ENCODE results near the gene CRHR2.

The CRHR2 gene

DNA sequence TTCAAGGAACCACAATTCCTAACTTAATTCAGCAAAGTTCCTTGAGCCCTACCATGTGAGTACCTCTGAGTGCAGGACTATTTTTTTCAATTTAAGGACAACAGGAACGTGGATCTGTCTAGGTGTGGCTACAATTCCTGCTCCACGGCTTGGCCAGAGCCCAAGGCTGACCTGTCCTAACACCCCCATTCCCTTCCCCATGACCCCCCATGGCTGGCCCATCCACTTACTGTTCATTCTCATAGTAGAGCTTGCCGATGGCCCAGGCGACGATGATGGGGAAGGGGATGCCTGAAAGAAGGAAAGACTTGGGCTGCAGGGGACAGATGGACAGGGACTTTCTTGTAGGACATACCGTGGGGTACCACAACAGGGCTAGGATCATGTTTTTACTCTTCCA lies 20.3 kb downstream of the CRHR2 start:
- Histone ChIP-seq H3K36me3 (ENCODE audit: control insufficient read depth in 2 of 2, insufficient read depth in 1 of 2, low read length in 2 of 2) (no peaks in the 10 kb centered on the region), H3K4me1 (ENCODE audit: control insufficient read depth, insufficient read depth, low read length) (no peaks in the 10 kb centered on the region), H3K27ac (ENCODE audit: extremely low read depth, low read depth, low read length) (no peak overlapping the region), H3K4me3 (ENCODE audit: low read depth, low read length) (no peak overlapping the region), H3K9me3 (ENCODE audit: control insufficient read depth, insufficient read depth, low read depth, low read length) (no peaks in the 10 kb centered on the region)
- ChIA-PET CTCF (no interaction called here), POLR2A (no interaction called here)
- TF ChIP-seq ZNF138 (tag by site-specific recombination; IDR thresholded peaks at IDR 0.05; ENCODE audit: borderline replicate concordance) (no peak), ZNF221 (tag by site-specific recombination; IDR thresholded peaks at IDR 0.05; ENCODE audit: borderline replicate concordance) (no peak), EGR2 (tag by site-specific recombination; IDR thresholded peaks at IDR 0.05; ENCODE audit: low read depth) (no peak)
- TF ChIP-seq, protein P1, sequence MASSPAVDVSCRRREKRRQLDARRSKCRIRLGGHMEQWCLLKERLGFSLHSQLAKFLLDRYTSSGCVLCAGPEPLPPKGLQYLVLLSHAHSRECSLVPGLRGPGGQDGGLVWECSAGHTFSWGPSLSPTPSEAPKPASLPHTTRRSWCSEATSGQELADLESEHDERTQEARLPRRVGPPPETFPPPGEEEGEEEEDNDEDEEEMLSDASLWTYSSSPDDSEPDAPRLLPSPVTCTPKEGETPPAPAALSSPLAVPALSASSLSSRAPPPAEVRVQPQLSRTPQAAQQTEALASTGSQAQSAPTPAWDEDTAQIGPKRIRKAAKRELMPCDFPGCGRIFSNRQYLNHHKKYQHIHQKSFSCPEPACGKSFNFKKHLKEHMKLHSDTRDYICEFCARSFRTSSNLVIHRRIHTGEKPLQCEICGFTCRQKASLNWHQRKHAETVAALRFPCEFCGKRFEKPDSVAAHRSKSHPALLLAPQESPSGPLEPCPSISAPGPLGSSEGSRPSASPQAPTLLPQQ (tag by site-specific recombination; IDR thresholded peaks at IDR 0.05): no peak

DNA sequence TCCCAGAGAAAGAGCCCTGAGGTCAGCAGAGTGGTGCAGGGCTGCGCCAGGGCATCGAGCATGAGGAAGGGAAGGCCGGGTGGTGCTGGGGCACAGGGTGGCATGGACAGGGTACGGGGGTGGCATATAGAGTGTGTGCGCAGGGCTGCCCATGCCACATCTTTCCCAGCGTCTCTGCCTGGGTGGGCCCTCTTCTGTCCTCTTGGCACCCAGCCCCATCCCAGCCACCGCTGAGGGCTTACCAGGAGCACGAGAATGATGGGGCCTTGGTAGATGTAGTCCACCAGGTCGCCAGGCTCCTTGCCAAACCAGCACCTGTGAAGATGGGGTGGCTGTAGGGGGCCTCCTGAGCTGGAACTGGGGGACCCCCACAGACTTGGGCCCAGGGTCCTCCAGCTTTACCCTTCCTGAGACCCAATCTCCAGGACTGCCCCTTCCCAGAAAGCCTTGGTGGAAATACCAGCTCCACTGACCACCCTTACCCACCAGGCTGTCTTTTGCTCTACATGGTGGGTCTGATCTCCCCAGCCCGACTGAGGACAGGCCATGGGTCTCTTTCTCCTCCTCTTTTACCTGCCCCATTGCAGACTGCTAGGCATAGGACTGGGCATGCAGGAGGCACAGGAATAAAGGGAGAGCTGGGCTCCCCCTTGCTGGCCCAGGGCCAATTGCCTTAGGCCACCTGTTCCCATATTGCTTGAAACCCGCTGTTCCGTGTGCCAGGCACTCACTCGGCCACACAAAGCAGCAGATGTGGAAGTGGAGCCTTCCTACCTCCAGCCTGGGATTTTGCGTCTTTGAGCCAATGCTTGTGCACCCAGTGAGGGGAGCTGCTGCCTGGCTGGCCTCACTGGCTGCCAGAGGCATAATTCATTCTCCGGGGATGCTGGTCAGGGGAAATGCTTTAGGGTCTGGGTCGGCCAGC lies 21.7 kb downstream of the CRHR2 start:
- no peak for TF ChIP-seq ZNF24 (tag by site-specific recombination; IDR thresholded peaks at IDR 0.05)
- TF ChIP-seq ZNF624 (tag by site-specific recombination; IDR thresholded peaks at IDR 0.05): no peak
- TF ChIP-seq ZNF768 (tag by site-specific recombination; IDR thresholded peaks at IDR 0.05): no peak
- no peak for TF ChIP-seq ZNF549 (tag by site-specific recombination; IDR thresholded peaks at IDR 0.05)
- no peak for TF ChIP-seq ZNF548 (tag by site-specific recombination; IDR thresholded peaks at IDR 0.05)
- TF ChIP-seq ZNF266 (tag by site-specific recombination; IDR thresholded peaks at IDR 0.05; ENCODE audit: low read depth): no peak
- no peak for TF ChIP-seq TCF7L2 (IDR thresholded peaks at IDR 0.05; ENCODE audit: borderline replicate concordance, low read depth, low read length)
- TF ChIP-seq ZNF600 (tag by site-specific recombination; IDR thresholded peaks at IDR 0.05): no peak
- TF ChIP-seq ZBTB7A (tag by site-specific recombination; IDR thresholded peaks at IDR 0.05; ENCODE audit: low read depth): no peak
- no peak for TF ChIP-seq ZNF221 (tag by site-specific recombination; IDR thresholded peaks at IDR 0.05; ENCODE audit: borderline replicate concordance)
- TF ChIP-seq ZNF19 (tag by site-specific recombination; IDR thresholded peaks at IDR 0.05; ENCODE audit: low read depth): no peak
- TF ChIP-seq ZIC2 (tag by site-specific recombination; IDR thresholded peaks at IDR 0.05): no peak
- TF ChIP-seq, protein P2, sequence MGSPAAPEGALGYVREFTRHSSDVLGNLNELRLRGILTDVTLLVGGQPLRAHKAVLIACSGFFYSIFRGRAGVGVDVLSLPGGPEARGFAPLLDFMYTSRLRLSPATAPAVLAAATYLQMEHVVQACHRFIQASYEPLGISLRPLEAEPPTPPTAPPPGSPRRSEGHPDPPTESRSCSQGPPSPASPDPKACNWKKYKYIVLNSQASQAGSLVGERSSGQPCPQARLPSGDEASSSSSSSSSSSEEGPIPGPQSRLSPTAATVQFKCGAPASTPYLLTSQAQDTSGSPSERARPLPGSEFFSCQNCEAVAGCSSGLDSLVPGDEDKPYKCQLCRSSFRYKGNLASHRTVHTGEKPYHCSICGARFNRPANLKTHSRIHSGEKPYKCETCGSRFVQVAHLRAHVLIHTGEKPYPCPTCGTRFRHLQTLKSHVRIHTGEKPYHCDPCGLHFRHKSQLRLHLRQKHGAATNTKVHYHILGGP (tag by site-specific recombination; IDR thresholded peaks at IDR 0.05): no peak
- H3K9me3 ChIP-seq (ENCODE audit: control insufficient read depth, insufficient read depth, low read depth, low read length): no peaks in the 10 kb centered on the region
- H3K4me3 ChIP-seq (ENCODE audit: low read depth, low read length): no peak overlapping the region
- H3K4me1 ChIP-seq (ENCODE audit: control insufficient read depth, insufficient read depth, low read length): no peaks in the 10 kb centered on the region
- H3K27ac ChIP-seq (ENCODE audit: extremely low read depth, low read depth, low read length): no peak overlapping the region
- H3K36me3 ChIP-seq (ENCODE audit: control insufficient read depth in 2 of 2, insufficient read depth in 1 of 2, low read length in 2 of 2): no peaks in the 10 kb centered on the region
- CTCF ChIA-PET: no interaction called here
- POLR2A ChIA-PET: no interaction called here

DNA sequence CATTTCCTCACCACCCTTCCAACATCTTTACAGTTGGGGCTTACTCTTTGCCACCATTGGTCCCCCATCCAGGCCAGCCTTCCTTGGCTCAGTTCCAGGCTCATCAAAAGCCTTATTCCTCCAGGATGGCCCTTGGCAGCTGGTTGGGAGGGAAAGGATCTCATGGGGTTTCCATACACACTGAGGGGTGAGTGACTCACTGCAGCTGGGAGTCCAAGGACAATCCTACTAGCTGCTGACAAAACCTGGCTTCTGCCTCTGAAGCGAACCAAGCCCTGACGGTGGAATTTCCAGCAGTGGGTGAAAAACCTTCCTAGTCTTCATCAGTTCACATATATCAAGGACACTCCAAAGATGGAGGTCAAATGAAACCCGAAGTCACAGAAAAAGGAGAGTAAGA lies 22.9 kb downstream of the CRHR2 start:
- H3K27ac ChIP-seq (ENCODE audit: extremely low read depth, low read depth, low read length): no peak overlapping the region
- no peak overlapping the region for H3K4me3 ChIP-seq (ENCODE audit: low read depth, low read length)
- no peaks in the 10 kb centered on the region for H3K9me3 ChIP-seq (ENCODE audit: control insufficient read depth, insufficient read depth, low read depth, low read length)
- CTCF ChIA-PET: interaction anchor here (0.6 to 1.0 kb wide), 2 partner anchors 27 to 691 kb away, joined by 3 to 6 read pairs; no protein-coding TSS in a partner anchor
- H3K4me1 ChIP-seq (ENCODE audit: control insufficient read depth, insufficient read depth, low read length): no peaks in the 10 kb centered on the region
- no peaks in the 10 kb centered on the region for H3K36me3 ChIP-seq (ENCODE audit: control insufficient read depth in 2 of 2, insufficient read depth in 1 of 2, low read length in 2 of 2)
- POLR2A ChIA-PET: interaction anchor here (0.7 kb wide), 1 partner anchor 32 kb away, joined by 4 read pairs; no protein-coding TSS in a partner anchor
- no peak for TF ChIP-seq ZBTB7A (tag by site-specific recombination; IDR thresholded peaks at IDR 0.05; ENCODE audit: low read depth)
- TF ChIP-seq ZBTB20 (tag by site-specific recombination; IDR thresholded peaks at IDR 0.05): no peak
- no peak for TF ChIP-seq ZNF433 (tag by site-specific recombination; IDR thresholded peaks at IDR 0.05; ENCODE audit: low read depth)
- TF ChIP-seq MZF1 (tag by site-specific recombination; IDR thresholded peaks at IDR 0.05; ENCODE audit: borderline replicate concordance): no peak
- TF ChIP-seq ZFP69B (tag by site-specific recombination; IDR thresholded peaks at IDR 0.05): no peak
- no peak for TF ChIP-seq ZNF2 (tag by site-specific recombination; IDR thresholded peaks at IDR 0.05)
- TF ChIP-seq SALL2 (tag by site-specific recombination; IDR thresholded peaks at IDR 0.05; ENCODE audit: borderline replicate concordance): no peak
- no peak for TF ChIP-seq ZNF555 (tag by site-specific recombination; conservative IDR thresholded peaks at IDR 0.05)
- TF ChIP-seq, protein P3, sequence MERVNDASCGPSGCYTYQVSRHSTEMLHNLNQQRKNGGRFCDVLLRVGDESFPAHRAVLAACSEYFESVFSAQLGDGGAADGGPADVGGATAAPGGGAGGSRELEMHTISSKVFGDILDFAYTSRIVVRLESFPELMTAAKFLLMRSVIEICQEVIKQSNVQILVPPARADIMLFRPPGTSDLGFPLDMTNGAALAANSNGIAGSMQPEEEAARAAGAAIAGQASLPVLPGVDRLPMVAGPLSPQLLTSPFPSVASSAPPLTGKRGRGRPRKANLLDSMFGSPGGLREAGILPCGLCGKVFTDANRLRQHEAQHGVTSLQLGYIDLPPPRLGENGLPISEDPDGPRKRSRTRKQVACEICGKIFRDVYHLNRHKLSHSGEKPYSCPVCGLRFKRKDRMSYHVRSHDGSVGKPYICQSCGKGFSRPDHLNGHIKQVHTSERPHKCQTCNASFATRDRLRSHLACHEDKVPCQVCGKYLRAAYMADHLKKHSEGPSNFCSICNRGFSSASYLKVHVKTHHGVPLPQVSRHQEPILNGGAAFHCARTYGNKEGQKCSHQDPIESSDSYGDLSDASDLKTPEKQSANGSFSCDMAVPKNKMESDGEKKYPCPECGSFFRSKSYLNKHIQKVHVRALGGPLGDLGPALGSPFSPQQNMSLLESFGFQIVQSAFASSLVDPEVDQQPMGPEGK (tag by site-specific recombination; IDR thresholded peaks at IDR 0.05): no peak

Data from HEK293 (cell line).